Parathyroid adenoma (tissue), 2 donors: ENCODE data around the gene SBNO2.

Source experiments
- H2AFZ ChIP-seq: fragments of 300-600 bp; sonication (generic); one replicate; pipeline ENCODE4 v1.7.0; 2017; ENCODE audit warnings: antibody characterized with exemption, mild to moderate bottlenecking
- H3K27ac ChIP-seq: fragments of 300-600 bp; sonication (generic); one replicate; pipeline ENCODE4 v1.7.0; 2017
- H3K27me3 ChIP-seq: fragments of 300-600 bp; sonication (generic); one replicate; pipeline ENCODE4 v1.7.0; 2017; ENCODE audit warnings: low read length; ENCODE audit not compliant: control insufficient read depth, insufficient read depth
- H3K36me3 ChIP-seq: fragments of 300-600 bp; sonication (generic); one replicate; pipeline ENCODE4 v1.7.0; 2017; ENCODE audit warnings: low read length; ENCODE audit not compliant: control insufficient read depth, insufficient read depth
- H3K4me1 ChIP-seq: fragments of 300-600 bp; sonication (generic); one replicate; pipeline ENCODE4 v1.7.0; 2017; ENCODE audit warnings: control low read depth
- H3K4me2 ChIP-seq: fragments of 300-600 bp; sonication (generic); one replicate; pipeline ENCODE4 v1.7.0; 2017; ENCODE audit warnings: low read length
- H3K4me3 ChIP-seq: fragments of 300-600 bp; sonication (generic); one replicate; pipeline ENCODE4 v1.7.0; 2017; ENCODE audit warnings: low read depth, low read length
- H3K79me2 ChIP-seq: fragments of 300-600 bp; sonication (generic); one replicate; pipeline ENCODE4 v1.7.0; 2017; ENCODE audit warnings: control low read depth
- H3K9ac ChIP-seq: fragments of 300-600 bp; sonication (generic); one replicate; pipeline ENCODE4 v1.7.0; 2017; ENCODE audit warnings: mild to moderate bottlenecking
- H3K9me3 ChIP-seq: fragments of 300-600 bp; sonication (generic); one replicate; pipeline ENCODE4 v1.7.0; 2017; ENCODE audit warnings: low read length; ENCODE audit not compliant: control insufficient read depth
- CTCF ChIP-seq: fragments of 300-600 bp; sonication (generic); IDR thresholded peaks from one replicate; pipeline ENCODE4 v1.7.0; 2017; ENCODE audit warnings: antibody characterized with exemption, mild to moderate bottlenecking
- donor health status: primary hyperparathyroidism.

SBNO2 gene

GRCh38 chr19:1220976-1221903 lies 47.2 kb upstream of the SBNO2 start:
- Histone ChIP-seq H3K9ac (no peak overlapping the region), H3K4me2 (no peak overlapping the region), H3K36me3 (no peaks in the 10 kb centered on the region), H3K79me2 (peaks cover 67% of the 10 kb centered on the region), H3K27ac (no peak overlapping the region), H3K4me1 (no peaks in the 10 kb centered on the region), H3K9me3 (no peaks in the 10 kb centered on the region), H3K4me3 (no peak overlapping the region), H2AFZ (no peak overlapping the region), H3K27me3 (no peaks in the 10 kb centered on the region)
- peak; percentile 84 for TF ChIP-seq CTCF

GRCh38 chr19:1220477-1220930 lies 46.4 kb upstream of the SBNO2 start:
- no peak overlapping the region for H3K9ac ChIP-seq
- peaks cover 2% of the 10 kb centered on the region for H3K4me1 ChIP-seq
- H3K9me3 ChIP-seq, result no peaks in the 10 kb centered on the region
- H3K27ac ChIP-seq, result no peak overlapping the region
- no peak overlapping the region for H2AFZ ChIP-seq
- H3K4me3 ChIP-seq, result no peak overlapping the region
- H3K79me2 ChIP-seq, result peaks cover 72% of the 10 kb centered on the region
- no peaks in the 10 kb centered on the region for H3K27me3 ChIP-seq
- TF ChIP-seq CTCF, result no peak
- no peak overlapping the region for H3K4me2 ChIP-seq
- H3K36me3 ChIP-seq, result no peaks in the 10 kb centered on the region

GRCh38 chr19:1219786-1220476 lies 45.9 kb upstream of the SBNO2 start:
- Histone ChIP-seq H3K4me1 (peaks cover 8% of the 10 kb centered on the region), H3K4me3 (no peak overlapping the region)

GRCh38 chr19:1218751-1219567 lies 44.9 kb upstream of the SBNO2 start:
- H3K27ac ChIP-seq, result peak overlapping the region; percentile 47
- TF ChIP-seq CTCF, result no peak
- H3K9ac ChIP-seq, result no peak overlapping the region
- H3K4me2 ChIP-seq, result no peak overlapping the region
- no peak overlapping the region for H2AFZ ChIP-seq
- H3K9me3 ChIP-seq, result no peaks in the 10 kb centered on the region
- peaks cover 77% of the 10 kb centered on the region for H3K79me2 ChIP-seq
- H3K4me1 ChIP-seq, result peaks cover 15% of the 10 kb centered on the region
- H3K27me3 ChIP-seq, result no peaks in the 10 kb centered on the region
- H3K36me3 ChIP-seq, result no peaks in the 10 kb centered on the region
- no peak overlapping the region for H3K4me3 ChIP-seq

More at GRCh38 chr19:1219786-1220476, 45.9 kb upstream of the SBNO2 start:
- peaks cover 73% of the 10 kb centered on the region for H3K79me2 ChIP-seq
- H2AFZ ChIP-seq, result no peak overlapping the region
- TF ChIP-seq CTCF, result no peak
- no peak overlapping the region for H3K27ac ChIP-seq
- no peak overlapping the region for H3K4me2 ChIP-seq
- no peaks in the 10 kb centered on the region for H3K9me3 ChIP-seq
- no peaks in the 10 kb centered on the region for H3K36me3 ChIP-seq
- no peaks in the 10 kb centered on the region for H3K27me3 ChIP-seq
- no peak overlapping the region for H3K9ac ChIP-seq
